ENCODE data around the gene CST8.

The CST8 gene

GRCh38 chr20:23537030-23537429 is 46.1 kb downstream of the CST8 start:
- no peak overlapping the region for H3K9ac ChIP-seq (ENCODE audit: low read depth, low read length, poor library complexity, severe bottlenecking)
- H4K20me1 ChIP-seq (ENCODE audit: insufficient read depth, low read length, poor library complexity, severe bottlenecking) = no peaks in the 10 kb centered on the region
- H3K4me3 ChIP-seq (ENCODE audit: low read length, poor library complexity, severe bottlenecking) = no peak overlapping the region
- no peak overlapping the region for H2AFZ ChIP-seq (ENCODE audit: low read length)
- H3K9me3 ChIP-seq (ENCODE audit: insufficient read depth, low read depth, low read length) = no peaks in the 10 kb centered on the region; the same call in 1 of the 2 replicates
- H3K79me2 ChIP-seq (ENCODE audit: insufficient read depth, low read length) = no peaks in the 10 kb centered on the region
- H3K36me3 ChIP-seq (ENCODE audit: insufficient read depth, low read length) = no peaks in the 10 kb centered on the region
- H3K4me2 ChIP-seq (ENCODE audit: low read depth, low read length, poor library complexity, severe bottlenecking) = no peak overlapping the region
- no peaks in the 10 kb centered on the region for H3F3A ChIP-seq (ENCODE audit: low read depth)
- H3K27me3 ChIP-seq (ENCODE audit: insufficient read depth, low read length, poor library complexity, severe bottlenecking) = no peaks in the 10 kb centered on the region
- no peaks in the 10 kb centered on the region for H3K9me2 ChIP-seq (replicated peaks; ENCODE audit: low read depth, low read length)
- no peaks in the 10 kb centered on the region for H3K4me1 ChIP-seq (ENCODE audit: insufficient read depth, low read length, poor library complexity, severe bottlenecking)
- TF ChIP-seq CTCF (conservative IDR thresholded peaks at IDR 0.05; ENCODE audit: low read length) (no peak), EZH2phosphoT487 (IDR thresholded peaks at IDR 0.05; ENCODE audit: borderline replicate concordance) (no peak)

- Histone ChIP-seq H3K9me2 (replicated peaks; ENCODE audit: low read depth, low read length) (no peaks in the 10 kb centered on the region), H3K27me3 (ENCODE audit: insufficient read depth, low read length, poor library complexity, severe bottlenecking) (no peaks in the 10 kb centered on the region), H3K4me1 (ENCODE audit: insufficient read depth, low read length, poor library complexity, severe bottlenecking) (no peaks in the 10 kb centered on the region), H3K9ac (ENCODE audit: low read depth, low read length, poor library complexity, severe bottlenecking) (no peak overlapping the region), H3K4me2 (ENCODE audit: low read depth, low read length, poor library complexity, severe bottlenecking) (no peak overlapping the region), H3K9me3 (ENCODE audit: insufficient read depth, low read depth, low read length) (no peaks in the 10 kb centered on the region), H2AFZ (ENCODE audit: low read length) (no peak overlapping the region), H3K4me3 (ENCODE audit: low read length, poor library complexity, severe bottlenecking) (no peak overlapping the region), H3K79me2 (ENCODE audit: insufficient read depth, low read length) (no peaks in the 10 kb centered on the region), H3F3A (ENCODE audit: low read depth) (no peaks in the 10 kb centered on the region), H4K20me1 (ENCODE audit: insufficient read depth, low read length, poor library complexity, severe bottlenecking) (no peaks in the 10 kb centered on the region), H3K36me3 (ENCODE audit: insufficient read depth, low read length) (no peaks in the 10 kb centered on the region)
- TF ChIP-seq EZH2phosphoT487 (IDR thresholded peaks at IDR 0.05; ENCODE audit: borderline replicate concordance) (no peak), CTCF (conservative IDR thresholded peaks at IDR 0.05; ENCODE audit: low read length) (no peak)
These were observed 49.7 kb downstream of the CST8 start for GRCh38 chr20:23540624-23541023.

GRCh38 chr20:23541330-23541729 is 50.4 kb downstream of the CST8 start:
- H3K27me3 ChIP-seq (ENCODE audit: insufficient read depth, low read length, poor library complexity, severe bottlenecking) = no peaks in the 10 kb centered on the region
- no peak overlapping the region for H3K9ac ChIP-seq (ENCODE audit: low read depth, low read length, poor library complexity, severe bottlenecking)
- no peaks in the 10 kb centered on the region for H3F3A ChIP-seq (ENCODE audit: low read depth)
- H3K79me2 ChIP-seq (ENCODE audit: insufficient read depth, low read length) = no peaks in the 10 kb centered on the region
- no peak overlapping the region for H2AFZ ChIP-seq (ENCODE audit: low read length)
- TF ChIP-seq EZH2phosphoT487 (IDR thresholded peaks at IDR 0.05; ENCODE audit: borderline replicate concordance) (no peak), CTCF (conservative IDR thresholded peaks at IDR 0.05; ENCODE audit: low read length) (no peak)
- no peak overlapping the region for H3K4me3 ChIP-seq (ENCODE audit: low read length, poor library complexity, severe bottlenecking)
- H3K9me3 ChIP-seq (ENCODE audit: insufficient read depth, low read depth, low read length) = no peaks in the 10 kb centered on the region
- H3K4me1 ChIP-seq (ENCODE audit: insufficient read depth, low read length, poor library complexity, severe bottlenecking) = no peaks in the 10 kb centered on the region
- no peaks in the 10 kb centered on the region for H3K36me3 ChIP-seq (ENCODE audit: insufficient read depth, low read length)
- no peaks in the 10 kb centered on the region for H3K9me2 ChIP-seq (replicated peaks; ENCODE audit: low read depth, low read length)
- H3K4me2 ChIP-seq (ENCODE audit: low read depth, low read length, poor library complexity, severe bottlenecking) = no peak overlapping the region
- no peaks in the 10 kb centered on the region for H4K20me1 ChIP-seq (ENCODE audit: insufficient read depth, low read length, poor library complexity, severe bottlenecking)

Data from Loucy (cell line).